Activated gamma-delta T cell (primary cell): ENCODE measurements around the gene EGFL8.

Experiments
- DNase-seq: peaks from one replicate; lab custom pipeline; 2025; lab: John Stamatoyannopoulos, UW

The EGFL8 gene

DNA sequence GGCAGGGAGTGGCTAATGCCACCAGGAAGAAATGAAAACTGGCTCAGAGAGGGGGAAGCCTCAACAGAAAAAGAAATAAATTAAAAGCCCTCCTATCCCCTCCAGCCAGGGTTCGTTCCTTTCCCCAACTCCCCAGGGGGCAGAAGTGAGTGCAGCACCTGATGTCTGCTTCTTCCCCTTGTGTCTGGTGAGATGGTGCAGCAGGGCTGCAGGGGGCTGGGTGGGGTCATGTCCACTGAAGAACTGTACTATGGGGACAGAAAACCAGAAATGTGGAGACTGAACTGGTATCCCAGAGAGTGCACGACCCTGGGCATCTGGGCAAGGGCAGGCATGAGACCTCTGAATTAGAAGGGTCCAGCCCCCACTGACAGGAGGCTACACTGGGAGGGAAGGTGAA is 4.0 kb downstream of the EGFL8 start:
- DNase-seq = no peak

DNA sequence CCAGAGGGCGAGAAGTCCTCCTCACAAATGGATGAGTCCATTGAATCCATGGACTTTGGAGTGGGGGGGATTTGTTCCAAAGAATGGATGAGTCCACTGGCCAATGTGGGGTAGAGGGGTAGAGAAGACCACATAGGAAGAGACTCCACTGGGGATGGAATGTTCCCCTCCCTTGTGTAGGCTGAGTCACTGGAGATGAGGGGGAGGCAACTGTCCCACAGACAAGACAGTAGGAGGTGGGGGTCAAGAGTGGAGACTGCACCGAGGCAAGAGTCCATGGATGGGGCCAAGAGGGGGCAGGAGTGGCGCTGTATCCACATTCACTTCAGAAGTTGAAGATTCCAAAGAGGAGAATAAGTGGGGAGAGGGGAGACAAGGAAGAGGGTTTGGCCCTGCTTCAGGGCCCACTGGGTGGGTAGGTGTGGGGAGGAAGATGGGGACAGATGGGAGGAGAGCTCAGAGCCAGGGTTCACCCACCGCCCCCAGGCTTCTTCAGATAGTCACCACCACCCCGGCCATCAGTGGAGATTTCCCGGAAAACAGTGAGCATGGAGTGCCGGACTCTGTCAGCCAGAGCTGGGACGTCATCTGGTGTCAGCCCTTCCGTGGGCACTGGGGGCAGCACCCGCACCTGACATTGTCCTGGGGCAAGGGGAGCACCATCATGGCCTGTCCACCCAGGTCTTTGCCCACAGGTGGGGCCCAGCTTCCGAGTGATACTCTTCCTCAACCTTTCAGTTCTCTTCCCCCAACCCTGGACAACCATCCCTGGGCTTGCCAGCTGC is 4.6 kb downstream of the EGFL8 start:
- no peak for DNase-seq

DNA sequence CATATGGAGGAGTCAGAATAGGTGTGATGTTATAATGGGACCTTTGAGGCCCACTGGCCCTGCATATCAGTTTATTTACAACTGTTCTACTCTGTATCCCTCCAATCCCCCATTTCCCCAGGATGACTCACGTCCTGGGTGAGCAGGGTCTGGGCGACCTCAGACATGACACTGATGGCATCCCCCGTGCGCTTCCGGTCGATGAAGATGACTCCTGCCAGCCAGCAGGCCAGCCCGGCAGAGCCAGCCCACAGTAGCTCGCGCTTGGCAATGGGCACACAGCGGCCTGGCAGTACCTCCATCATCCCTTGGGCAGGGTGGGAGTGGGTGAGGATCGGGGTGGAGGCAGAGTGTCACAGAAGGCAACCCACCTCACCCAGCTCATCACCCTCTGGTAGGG is 5.9 kb downstream of the EGFL8 start:
- DNase-seq = no peak

GRCh38 chr6:32171234-32171633 is 6.8 kb downstream of the EGFL8 start:
- DNase-seq = no peak

GRCh38 chr6:32173051-32173727 is 8.8 kb downstream of the EGFL8 start:
- DNase-seq = no peak

- DNase-seq = no peak
Measured at GRCh38 chr6:32174416-32174815, 10.0 kb downstream of the EGFL8 start.

DNA sequence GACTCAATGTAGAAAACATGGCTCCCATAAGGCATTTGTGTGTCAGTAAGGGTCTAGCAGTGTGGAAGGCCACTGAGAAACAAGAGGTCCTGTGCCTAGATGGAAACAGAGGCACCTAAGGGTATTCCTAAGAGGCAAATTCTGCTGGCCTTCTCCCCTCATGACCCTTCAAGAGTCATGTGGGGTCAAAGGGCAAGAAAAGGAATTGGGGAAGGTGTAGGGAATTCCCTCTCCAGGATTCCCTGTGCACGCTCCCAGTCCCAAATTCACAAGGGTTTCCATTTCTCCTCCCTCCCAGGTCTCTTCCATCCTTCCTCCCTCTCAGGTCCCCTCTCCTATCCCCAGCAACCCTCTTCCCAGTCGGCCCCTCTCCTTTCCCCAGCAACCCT is 10.9 kb downstream of the EGFL8 start:
- DNase-seq = no peak

- DNase-seq = peak; percentile 73
Measured at GRCh38 chr6:32175711-32176475, 11.5 kb downstream of the EGFL8 start, which contains the start of gene AGPAT1. Gene AGPAT1 (minus strand): TSS chr6:32176084. CDS start chr6:32171496, 4,588 bp downstream.

- no peak for DNase-seq
Measured at GRCh38 chr6:32176476-32177182, 12.2 kb downstream of the EGFL8 start.

GRCh38 chr6:32177183-32177787 is 12.9 kb downstream of the EGFL8 start:
- no peak for DNase-seq

GRCh38 chr6:32177788-32178546 is 13.6 kb downstream of the EGFL8 start, which contains the start of gene RNF5:
Gene RNF5 (plus strand): TSS chr6:32178405. CDS start chr6:32178512, 107 bp downstream.
- DNase-seq = peak; percentile 82

DNA sequence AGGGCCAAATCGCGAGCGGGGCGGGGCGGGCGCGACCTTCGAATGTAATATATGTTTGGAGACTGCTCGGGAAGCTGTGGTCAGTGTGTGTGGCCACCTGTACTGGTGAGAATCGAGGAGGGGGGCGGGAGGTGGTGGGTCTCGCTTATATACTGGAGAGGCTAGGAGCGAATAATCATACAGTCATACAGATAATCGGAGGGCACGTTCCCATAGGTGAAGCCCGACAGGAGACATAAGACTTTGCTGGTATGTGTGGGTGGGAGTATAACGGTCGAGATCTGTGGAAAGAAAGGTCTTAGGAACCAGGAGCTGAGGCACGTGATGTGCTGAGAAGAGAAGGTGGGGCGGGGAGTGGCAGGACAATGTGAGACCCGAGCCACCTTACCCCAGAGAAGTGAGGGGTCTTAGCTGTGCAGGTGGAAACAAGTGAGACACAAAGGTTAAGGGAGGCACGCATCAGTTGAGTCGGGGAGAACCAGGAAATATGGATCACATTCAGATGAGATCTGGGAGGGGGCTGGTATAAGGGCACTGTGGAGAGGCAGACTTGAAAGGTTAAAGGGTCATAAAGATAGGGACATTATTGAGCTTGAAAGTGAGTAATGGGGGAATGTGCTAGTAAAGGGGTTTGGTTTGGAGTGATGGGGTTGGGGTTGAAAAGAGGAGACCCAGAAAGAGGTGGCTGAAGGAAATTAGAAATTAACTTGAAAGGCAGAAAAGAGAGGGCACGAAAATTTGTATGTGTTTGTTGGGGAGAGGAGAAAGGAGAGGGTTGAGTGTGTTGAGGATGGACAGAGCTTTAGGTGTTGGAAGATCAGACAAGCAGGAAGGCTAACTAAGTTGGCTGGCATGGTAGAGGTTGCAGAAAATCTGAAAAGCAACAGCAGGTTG is 14.4 kb downstream of the EGFL8 start:
- peak; percentile 48 for DNase-seq

GRCh38 chr6:32179766-32180405 is 15.5 kb downstream of the EGFL8 start:
- no peak for DNase-seq

GRCh38 chr6:32181148-32181702 is 16.8 kb downstream of the EGFL8 start:
- no peak for DNase-seq

- no peak for DNase-seq
Measured at GRCh38 chr6:32181915-32182529, 17.6 kb downstream of the EGFL8 start.

GRCh38 chr6:32182555-32182981 is 18.2 kb downstream of the EGFL8 start:
- DNase-seq = no peak

- no peak for DNase-seq
Measured at GRCh38 chr6:32183030-32183429, 18.6 kb downstream of the EGFL8 start.

DNA sequence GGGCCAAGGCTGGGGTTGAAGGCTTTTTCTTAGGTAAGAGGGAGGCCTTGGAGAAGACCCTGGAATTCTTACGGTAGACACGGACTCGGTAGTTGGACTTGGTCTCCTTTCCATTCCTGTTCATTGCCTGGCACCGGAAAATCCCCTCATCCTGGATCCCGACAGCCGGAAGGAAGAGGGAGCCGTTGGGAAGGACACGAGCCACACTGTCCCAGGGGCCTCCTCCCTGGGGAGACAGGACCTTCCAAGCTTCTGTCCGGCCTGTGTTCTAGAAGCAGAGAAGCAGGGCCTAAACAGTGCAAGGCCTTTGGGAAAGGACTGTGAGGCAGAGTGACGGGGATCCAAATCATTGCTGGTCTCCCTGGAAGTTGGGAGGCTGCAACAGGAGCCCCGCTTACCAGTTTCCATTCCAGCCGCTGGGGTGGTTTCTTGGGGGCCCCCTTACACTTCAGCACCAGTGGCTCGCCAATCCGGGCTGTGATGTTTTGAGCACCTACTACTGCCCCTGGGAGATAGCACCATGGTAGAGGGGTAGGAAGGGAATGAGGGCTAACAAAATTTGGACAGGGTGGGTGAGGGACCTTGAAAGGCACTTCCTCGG is 19.2 kb downstream of the EGFL8 start:
- DNase-seq = no peak
